ENCODE measurements around the gene CHERP. TPM values are rescaled to one million over a fixed set of nuclear protein-coding genes. Genes with fewer than 3 reads are reported as not detected.

CHERP gene
- total RNA-seq, 2 experiments from 2014 or later: 15.6 to 87.2 TPM

- Histone ChIP-seq H3K4me2 (ENCODE audit: low read length) (peak overlapping the region; percentile 97), H3K4me1 (ENCODE audit: insufficient read depth, low read length, poor library complexity, severe bottlenecking) (peaks cover 100% of the 10 kb centered on the region), H2AFZ (ENCODE audit: low read length) (no peak overlapping the region), H3K36me3 (ENCODE audit: insufficient read depth, low read length) (peaks cover 9% of the 10 kb centered on the region; the same call in 1 of the 2 replicates), H3K9me3 (ENCODE audit: low read length) (no peaks in the 10 kb centered on the region), H4K20me1 (ENCODE audit: insufficient read depth, low read length) (peaks cover 42% of the 10 kb centered on the region), H3K9me2 (ENCODE audit: insufficient read depth, low read length) (no peaks in the 10 kb centered on the region), H3K79me2 (ENCODE audit: insufficient read depth, low read depth, low read length) (peaks cover 92% of the 10 kb centered on the region), H3K4me3 (ENCODE audit: low read depth, low read length, poor library complexity, severe bottlenecking) (peak overlapping the region; percentile 8), H3K27ac (ENCODE audit: low read depth, low read length, poor library complexity, severe bottlenecking) (peak overlapping the region; percentile 97)
- no TSS peak for BruUV-seq (replicated peaks)
- ChIA-PET CTCF (ENCODE audit: unreplicated experiment) (interaction anchor here (0.6 kb wide), 1 partner anchor 8 kb away, joined by 3 read pairs; no protein-coding TSS in a partner anchor), POLR2A (interaction anchor here (0.5 to 1.2 kb wide), 4 partner anchors 10 to 73 kb away, joined by 3 to 4 read pairs (median 4); partner anchors contain the start of gene MED26)
- intact Hi-C loops (cut with micrococcal nuclease; ENCODE audit: unreplicated experiment): loop anchor here (2.0 to 5.0 kb wide), 4 partner anchors 29 to 513 kb away; partner anchors contain the start of genes CHERP and TPM4
- TF ChIP-seq CTCF (conservative IDR thresholded peaks at IDR 0.05; ENCODE audit: low read length): no peak
- no peak for TF ChIP-seq EZH2phosphoT487 (IDR thresholded peaks at IDR 0.05; ENCODE audit: borderline replicate concordance, low read depth, low read length)
- DNase-seq (ENCODE audit: low spot score): peak; percentile 38
These were observed 47.7 kb upstream of the CHERP start for GRCh38 chr19:16589917-16590316.

GRCh38 chr19:16588824-16589577 is 46.8 kb upstream of the CHERP start:
- Histone ChIP-seq H3K4me3 (ENCODE audit: low read depth, low read length, poor library complexity, severe bottlenecking) (peak overlapping the region; percentile 73), H3K9me3 (ENCODE audit: low read length) (no peaks in the 10 kb centered on the region), H4K20me1 (ENCODE audit: insufficient read depth, low read length) (peaks cover 33% of the 10 kb centered on the region), H3K79me2 (ENCODE audit: insufficient read depth, low read depth, low read length) (peaks cover 91% of the 10 kb centered on the region), H3K36me3 (ENCODE audit: insufficient read depth, low read length) (peaks cover 9% of the 10 kb centered on the region; the same call in 1 of the 2 replicates), H3K9me2 (ENCODE audit: insufficient read depth, low read length) (no peaks in the 10 kb centered on the region), H3K4me1 (ENCODE audit: insufficient read depth, low read length, poor library complexity, severe bottlenecking) (peaks cover 100% of the 10 kb centered on the region), H2AFZ (ENCODE audit: low read length) (no peak overlapping the region), H3K27ac (ENCODE audit: low read depth, low read length, poor library complexity, severe bottlenecking) (peak overlapping the region; percentile 97), H3K4me2 (ENCODE audit: low read length) (peak overlapping the region; percentile 97)
- POLR2A ChIA-PET: interaction anchor here (0.6 to 3.0 kb wide), 5 partner anchors 15 to 40 kb away, joined by 3 to 18 read pairs (median 10); partner anchors contain the start of gene MED26
- DNase-seq (ENCODE audit: low spot score): no peak
- BruUV-seq (replicated peaks): no TSS peak
- intact Hi-C loops (cut with micrococcal nuclease; ENCODE audit: unreplicated experiment): loop anchor here (1.0 to 5.0 kb wide), 6 partner anchors 30 to 512 kb away; partner anchors contain the start of genes CHERP, MED26 and TPM4
- CTCF ChIA-PET (ENCODE audit: unreplicated experiment): interaction anchor here (0.6 to 1.7 kb wide), 2 partner anchors 7 to 147 kb away, joined by 3 to 4 read pairs; no protein-coding TSS in a partner anchor
- TF ChIP-seq EZH2phosphoT487 (IDR thresholded peaks at IDR 0.05; ENCODE audit: borderline replicate concordance, low read depth, low read length) (no peak), CTCF (conservative IDR thresholded peaks at IDR 0.05; ENCODE audit: low read length) (no peak)
